DND-41 (cell line): ENCODE measurements around the gene FAM171A2.
A peak's percentile ranks its signal among the peaks of the same experiment; 100 is the strongest.

ENCODE experiments used
- ATAC-seq: fragments of 200-7000 bp; cut with Tn5 transposase; 3 replicates; pipeline ENCODE4 v1.9.1; 2021; ENCODE audit warnings: low read depth; ENCODE audit not compliant: insufficient read depth
- DNase-seq: peaks from one replicate; pipeline ENCODE4 v3.0.0-alpha.2; 2020
- H2AFZ ChIP-seq: 2 replicates; pipeline ENCODE4 v1.6.0; 2012; ENCODE audit warnings: low read depth, low read length
- H3K27ac ChIP-seq: 2 replicates; pipeline ENCODE4 v1.5.1; 2012; ENCODE audit warnings: low read length, inconsistent platforms
- H3K27me3 ChIP-seq: fragments of 200-600 bp; sonication (generic); 2 replicates; pipeline ENCODE4 v1.6.0; 2012; ENCODE audit warnings: low read length, mild to moderate bottlenecking, inconsistent platforms; ENCODE audit not compliant: insufficient read depth, poor library complexity
- H3K36me3 ChIP-seq: 2 replicates; pipeline ENCODE4 v1.5.1; 2012; ENCODE audit warnings: low read length, inconsistent platforms; ENCODE audit not compliant: insufficient read depth
- H3K4me1 ChIP-seq: 2 replicates; pipeline ENCODE4 v1.5.1; 2012; ENCODE audit warnings: mild to moderate bottlenecking, low read length; ENCODE audit not compliant: insufficient read depth
- H3K4me2 ChIP-seq: 2 replicates; pipeline ENCODE4 v1.6.0; 2012; ENCODE audit warnings: mild to moderate bottlenecking, moderate library complexity, low read length, inconsistent platforms; ENCODE audit not compliant: insufficient read depth
- H3K4me3 ChIP-seq, 2 experiments: fragments of 200-600 bp in 1 of 2; shearing (Covaris generic) in 1 of 2; 2 replicates each; pipeline ENCODE4 v1.5.1; 2012 to 2016; ENCODE audit warnings: inconsistent platforms in 2 of 2, low read length in 2 of 2, mild to moderate bottlenecking in 2 of 2, low read depth in 1 of 2, moderate library complexity in 1 of 2
- H3K79me2 ChIP-seq: 2 replicates; pipeline ENCODE4 v1.6.0; 2012; ENCODE audit warnings: low read length, inconsistent platforms; ENCODE audit not compliant: insufficient read depth
- H3K9ac ChIP-seq: 2 replicates; pipeline ENCODE4 v1.6.0; 2012; ENCODE audit warnings: low read depth, mild to moderate bottlenecking, inconsistent platforms, low read length, moderate library complexity
- H3K9me3 ChIP-seq: 2 replicates; pipeline ENCODE4 v1.5.1; 2012; ENCODE audit warnings: low read length, moderate library complexity, mild to moderate bottlenecking, inconsistent platforms; ENCODE audit not compliant: insufficient read depth, severe bottlenecking
- H4K20me1 ChIP-seq: 2 replicates; pipeline ENCODE4 v1.6.0; 2012; ENCODE audit warnings: low read length; ENCODE audit not compliant: insufficient read depth
- EZH2 ChIP-seq: IDR thresholded peaks from 3 replicates; pipeline ENCODE4 v1.6.1; 2012; ENCODE audit warnings: borderline replicate concordance, low read depth, mild to moderate bottlenecking, moderate library complexity, low read length, inconsistent platforms; ENCODE audit not compliant: severe bottlenecking
- TF ChIP-seq, protein P1 (sequence below): IDR thresholded peaks from 2 replicates; pipeline ENCODE4 v1.5.1; 2012; ENCODE audit warnings: borderline replicate concordance, low read length, moderate library complexity, mild to moderate bottlenecking; ENCODE audit not compliant: poor library complexity, severe bottlenecking; ENCODE audit errors: extremely low read depth

Gene FAM171A2

DNA sequence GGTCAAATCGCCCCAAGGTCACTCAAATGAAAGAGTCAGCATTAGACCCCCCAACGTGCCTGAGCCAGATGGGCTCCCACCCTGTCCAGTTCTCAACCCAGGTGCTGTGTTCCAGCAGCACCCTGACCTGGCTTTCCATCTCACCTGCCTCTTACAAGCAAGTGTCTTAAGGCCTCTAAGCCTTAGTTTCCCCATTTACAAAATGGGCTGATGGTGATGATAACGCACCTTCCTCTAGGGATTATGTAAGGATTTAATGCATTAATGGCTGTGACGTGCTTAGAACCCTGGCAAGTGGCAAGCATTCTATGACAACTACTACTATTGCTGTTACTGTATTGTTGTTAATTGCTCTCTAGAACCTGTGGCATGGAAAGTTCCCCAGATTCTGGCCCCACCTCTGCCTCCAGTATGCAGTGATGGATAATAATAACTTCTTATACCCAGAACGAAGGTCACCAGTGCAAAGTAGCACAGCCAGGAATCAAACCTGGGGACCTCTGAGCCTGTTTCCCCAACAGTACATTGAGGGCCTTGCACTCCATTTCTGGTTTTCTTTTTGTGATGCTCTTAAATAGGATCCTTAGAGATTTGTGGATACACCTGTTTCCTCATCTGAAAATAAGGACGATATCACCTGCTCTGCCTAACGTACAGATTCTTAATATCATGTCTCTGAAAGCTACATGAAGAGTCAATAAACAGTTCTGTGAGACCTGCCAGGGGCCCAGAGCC, 35.8 kb downstream of the FAM171A2 start:
- H3K27ac ChIP-seq = no peak overlapping the region
- H3K4me2 ChIP-seq = no peak overlapping the region

GRCh38 chr17:44326861-44327444, 36.7 kb downstream of the FAM171A2 start:
- H4K20me1 ChIP-seq = peaks cover 10% of the 10 kb centered on the region
- no peaks in the 10 kb centered on the region for H3K9me3 ChIP-seq
- peak overlapping the region; percentile 35 for H3K9ac ChIP-seq
- H3K27me3 ChIP-seq = no peaks in the 10 kb centered on the region
- H3K79me2 ChIP-seq = peaks cover 23% of the 10 kb centered on the region
- ATAC-seq (peak; percentile 92), DNase-seq (peak; percentile 97)
- H3K4me3 ChIP-seq = peak overlapping the region in 1 of 2 experiments; percentile 48; a peak in 2 of 4 replicates
- peak overlapping the region; percentile 72 for H2AFZ ChIP-seq
- H3K36me3 ChIP-seq = peaks cover 7% of the 10 kb centered on the region
- 0 out of 2 replicates have a peak overlapping the region, but pooled peaks have one; percentile 31 for H3K27ac ChIP-seq
- H3K4me1 ChIP-seq = peaks cover 51% of the 10 kb centered on the region
- TF ChIP-seq, protein P1, sequence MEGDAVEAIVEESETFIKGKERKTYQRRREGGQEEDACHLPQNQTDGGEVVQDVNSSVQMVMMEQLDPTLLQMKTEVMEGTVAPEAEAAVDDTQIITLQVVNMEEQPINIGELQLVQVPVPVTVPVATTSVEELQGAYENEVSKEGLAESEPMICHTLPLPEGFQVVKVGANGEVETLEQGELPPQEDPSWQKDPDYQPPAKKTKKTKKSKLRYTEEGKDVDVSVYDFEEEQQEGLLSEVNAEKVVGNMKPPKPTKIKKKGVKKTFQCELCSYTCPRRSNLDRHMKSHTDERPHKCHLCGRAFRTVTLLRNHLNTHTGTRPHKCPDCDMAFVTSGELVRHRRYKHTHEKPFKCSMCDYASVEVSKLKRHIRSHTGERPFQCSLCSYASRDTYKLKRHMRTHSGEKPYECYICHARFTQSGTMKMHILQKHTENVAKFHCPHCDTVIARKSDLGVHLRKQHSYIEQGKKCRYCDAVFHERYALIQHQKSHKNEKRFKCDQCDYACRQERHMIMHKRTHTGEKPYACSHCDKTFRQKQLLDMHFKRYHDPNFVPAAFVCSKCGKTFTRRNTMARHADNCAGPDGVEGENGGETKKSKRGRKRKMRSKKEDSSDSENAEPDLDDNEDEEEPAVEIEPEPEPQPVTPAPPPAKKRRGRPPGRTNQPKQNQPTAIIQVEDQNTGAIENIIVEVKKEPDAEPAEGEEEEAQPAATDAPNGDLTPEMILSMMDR = no peak
- TF ChIP-seq EZH2 = no peak
- H3K4me2 ChIP-seq = peak overlapping the region; percentile 57

More for the DNA sequence above, 35.8 kb downstream of the FAM171A2 start:
- H3K36me3 ChIP-seq = no peaks in the 10 kb centered on the region; the same call in 1 of the 2 replicates
- no peaks in the 10 kb centered on the region for H3K27me3 ChIP-seq
- H3K4me1 ChIP-seq = peaks cover 43% of the 10 kb centered on the region
- H3K79me2 ChIP-seq = peaks cover 18% of the 10 kb centered on the region
- H3K9ac ChIP-seq = no peak overlapping the region
- no peak for TF ChIP-seq EZH2
- TF ChIP-seq, protein P1 = no peak
- H4K20me1 ChIP-seq = peaks cover 4% of the 10 kb centered on the region; the same call in 1 of the 2 replicates
- H3K4me3 ChIP-seq = no peak overlapping the region
- DNase-seq = no peak
- no peaks in the 10 kb centered on the region for H3K9me3 ChIP-seq
- no peak for ATAC-seq
- no peak overlapping the region for H2AFZ ChIP-seq

GRCh38 chr17:44324571-44325275, 38.9 kb downstream of the FAM171A2 start, which contains the start of gene SLC25A39:
Gene SLC25A39, minus strand, starts transcription at chr17:44324823. Its CDS starts 1,261 bp downstream, at chr17:44323562.
- Histone ChIP-seq H3K4me3 (peak within 1 kb of the TSS; percentile 75 to 82), H3K4me1 (peaks cover 46% of the 10 kb centered on the region), H3K27ac (peak within 1 kb of the TSS; percentile 61), H3K9me3 (no peaks in the 10 kb centered on the region), H4K20me1 (peaks cover 20% of the 10 kb centered on the region), H3K79me2 (peaks cover 23% of the 10 kb centered on the region), H2AFZ (peak within 1 kb of the TSS; percentile 98), H3K27me3 (no peaks in the 10 kb centered on the region), H3K9ac (peak within 1 kb of the TSS; percentile 89), H3K4me2 (peak within 1 kb of the TSS; percentile 75), H3K36me3 (peaks cover 29% of the 10 kb centered on the region)
- TF ChIP-seq, protein P1 = no peak
- no peak for TF ChIP-seq EZH2
- ATAC-seq (peak; percentile 79), DNase-seq (peak; percentile 92)
